Kidney epithelial cell (primary cell): ENCODE measurements around the gene ENSA. TPM values are rescaled to one million over a fixed set of nuclear protein-coding genes. Genes with fewer than 3 reads are reported as not detected.
A peak's percentile ranks its signal among the peaks of the same experiment; 100 is the strongest.

Source experiments
- DNase-seq: peaks from one replicate; pipeline ENCODE4 v3.0.0-alpha.2; 2010; ENCODE audit warnings: low read depth
- H3K27me3 ChIP-seq: 2 replicates; pipeline ENCODE4 v1.6.0; 2011; ENCODE audit warnings: low read length; ENCODE audit not compliant: control insufficient read depth, insufficient read depth
- H3K36me3 ChIP-seq: 2 replicates; pipeline ENCODE4 v1.5.1; 2011; ENCODE audit warnings: low read length; ENCODE audit not compliant: control insufficient read depth, insufficient read depth
- H3K4me3 ChIP-seq: 2 replicates; pipeline ENCODE4 v1.5.1; 2011; ENCODE audit warnings: low read depth, mild to moderate bottlenecking, control low read depth, low read length
- total RNA-seq: library from RNA; depleted of rRNA; stranded (reverse); fragments of >200 nt; gene quantifications from 2 replicates; pipeline ENCODE4 v1.2.3, GENCODE V29; 2015
- TF ChIP-seq, protein P1 (sequence below): IDR thresholded peaks from 2 replicates; pipeline ENCODE4 v1.5.1; 2011; ENCODE audit warnings: mild to moderate bottlenecking, moderate library complexity, low read length, control low read depth, inconsistent platforms; ENCODE audit not compliant: insufficient read depth, poor library complexity, severe bottlenecking

Gene ENSA
- total RNA-seq, 1 donor from 2014 or later: 80.9 TPM

DNA sequence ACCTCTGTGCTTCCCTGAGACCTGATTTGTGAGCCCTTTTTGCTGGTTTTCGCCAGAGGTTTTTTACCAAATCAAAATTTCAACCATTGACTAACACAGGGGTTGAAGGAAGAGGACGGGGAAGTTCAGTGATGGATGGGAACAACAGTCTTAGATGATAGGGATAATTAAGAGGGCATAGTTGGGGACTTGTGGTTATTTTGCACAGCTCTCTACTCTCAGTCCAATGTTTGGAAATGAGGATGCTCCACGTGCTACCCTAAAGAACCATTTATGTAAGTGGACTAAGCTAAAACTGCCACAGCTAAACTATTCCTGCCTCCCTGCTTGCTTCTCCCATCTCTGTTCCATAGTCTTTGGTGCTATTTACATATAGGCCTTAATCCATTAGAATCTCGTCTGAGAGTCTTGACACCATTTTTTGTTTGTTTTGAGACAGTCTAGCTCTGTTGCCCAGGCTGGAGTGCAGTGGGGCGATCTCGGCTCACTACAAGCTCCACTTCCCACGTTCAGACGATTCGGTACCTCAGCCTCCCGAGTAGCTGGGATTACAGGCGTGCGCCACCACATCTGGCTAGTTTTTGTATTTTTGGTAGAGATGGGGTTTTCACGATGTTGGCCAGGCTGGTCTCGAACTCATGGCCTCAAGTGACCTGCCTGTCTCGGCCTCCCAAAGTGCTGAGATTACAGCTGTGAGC, 49.3 kb downstream of the ENSA start:
- peaks cover 6% of the 10 kb centered on the region for H3K36me3 ChIP-seq
- H3K27me3 ChIP-seq: no peaks in the 10 kb centered on the region
- H3K4me3 ChIP-seq: peak overlapping the region; percentile 47
- TF ChIP-seq, protein P1, sequence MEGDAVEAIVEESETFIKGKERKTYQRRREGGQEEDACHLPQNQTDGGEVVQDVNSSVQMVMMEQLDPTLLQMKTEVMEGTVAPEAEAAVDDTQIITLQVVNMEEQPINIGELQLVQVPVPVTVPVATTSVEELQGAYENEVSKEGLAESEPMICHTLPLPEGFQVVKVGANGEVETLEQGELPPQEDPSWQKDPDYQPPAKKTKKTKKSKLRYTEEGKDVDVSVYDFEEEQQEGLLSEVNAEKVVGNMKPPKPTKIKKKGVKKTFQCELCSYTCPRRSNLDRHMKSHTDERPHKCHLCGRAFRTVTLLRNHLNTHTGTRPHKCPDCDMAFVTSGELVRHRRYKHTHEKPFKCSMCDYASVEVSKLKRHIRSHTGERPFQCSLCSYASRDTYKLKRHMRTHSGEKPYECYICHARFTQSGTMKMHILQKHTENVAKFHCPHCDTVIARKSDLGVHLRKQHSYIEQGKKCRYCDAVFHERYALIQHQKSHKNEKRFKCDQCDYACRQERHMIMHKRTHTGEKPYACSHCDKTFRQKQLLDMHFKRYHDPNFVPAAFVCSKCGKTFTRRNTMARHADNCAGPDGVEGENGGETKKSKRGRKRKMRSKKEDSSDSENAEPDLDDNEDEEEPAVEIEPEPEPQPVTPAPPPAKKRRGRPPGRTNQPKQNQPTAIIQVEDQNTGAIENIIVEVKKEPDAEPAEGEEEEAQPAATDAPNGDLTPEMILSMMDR: no peak
- DNase-seq: no peak

DNA sequence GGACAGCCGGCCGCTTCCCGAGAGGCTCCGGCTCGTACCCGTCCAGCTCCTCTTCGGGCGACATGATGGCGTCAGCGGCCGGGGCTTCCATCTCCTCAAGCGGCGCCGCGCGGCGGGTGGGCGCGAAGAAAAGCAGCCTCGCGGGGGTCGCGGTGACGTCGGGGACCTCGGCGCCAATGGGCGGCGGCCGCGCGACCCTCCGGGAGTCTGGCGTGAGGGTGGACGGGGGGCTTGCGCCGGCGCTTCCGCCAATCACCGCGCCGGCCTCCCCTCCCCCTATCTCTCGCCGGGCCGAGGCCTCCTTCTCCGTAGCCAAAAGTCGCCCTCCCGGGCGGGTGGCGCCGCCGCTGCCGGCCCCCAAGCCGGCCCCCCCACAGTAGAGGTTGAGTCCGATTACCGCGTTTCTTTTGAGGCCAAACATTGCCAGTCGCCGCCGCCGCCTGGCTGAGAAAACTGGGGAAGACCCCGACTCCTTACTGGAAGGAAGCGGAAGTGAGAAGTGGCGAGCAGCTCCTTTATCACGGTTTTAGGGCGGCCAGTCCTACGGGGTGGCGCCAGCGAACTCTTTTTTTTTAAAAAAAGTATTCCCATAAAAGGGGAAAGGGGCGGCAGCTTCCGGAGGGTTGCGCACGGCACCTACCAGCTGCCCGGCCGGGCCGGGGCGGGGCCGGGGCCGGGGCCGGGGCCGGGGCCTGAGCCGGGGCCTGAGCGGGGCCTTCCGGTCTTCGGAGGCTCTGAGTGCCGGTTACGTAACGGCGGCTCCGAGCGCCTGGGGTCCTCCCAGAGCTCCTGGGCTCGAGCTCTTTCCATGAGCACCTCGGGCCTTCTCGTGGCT, 50.1 kb downstream of the ENSA start, which contains the start of gene MCL1:
MCL1 (minus strand) TSS at position 501 of the 835 bp plus-strand sequence; CDS start at position 421, 80 bp downstream.
- no peaks in the 10 kb centered on the region for H3K27me3 ChIP-seq
- TF ChIP-seq, protein P1: peak; percentile 14
- DNase-seq: no peak
- peak within 1 kb of the TSS; percentile 99 for H3K4me3 ChIP-seq
- peaks cover 8% of the 10 kb centered on the region for H3K36me3 ChIP-seq

GRCh38 chr1:150578272-150579109, 50.9 kb downstream of the ENSA start:
- H3K36me3 ChIP-seq: peaks cover 8% of the 10 kb centered on the region
- TF ChIP-seq, protein P1: no peak
- DNase-seq: no peak
- no peaks in the 10 kb centered on the region for H3K27me3 ChIP-seq
- H3K4me3 ChIP-seq: peak overlapping the region; percentile 99

GRCh38 chr1:150577557-150578271, 51.7 kb downstream of the ENSA start:
- no peak for DNase-seq
- H3K36me3 ChIP-seq: peaks cover 8% of the 10 kb centered on the region

More at GRCh38 chr1:150577557-150578271, 51.7 kb downstream of the ENSA start:
- Histone ChIP-seq H3K27me3 (no peaks in the 10 kb centered on the region), H3K4me3 (peak overlapping the region; percentile 99)
- TF ChIP-seq, protein P1: no peak
